ENCODE data around the gene LONP2. TPM values are rescaled to one million over a fixed set of nuclear protein-coding genes. Genes with fewer than 3 reads are reported as not detected.

LONP2 gene
- total and polyA plus RNA-seq, 10 of the 15 experiments (the other 5 are each of a cell fraction or from before 2014, with no cell fraction given), result 8.3 to 48.0 (median 34.8) TPM

- no peaks in the 10 kb centered on the region for H3K4me1 ChIP-seq (ENCODE audit: control insufficient read depth, insufficient read depth, low read length)
- RAD21 ChIA-PET (ENCODE audit: unreplicated experiment), result no interaction called here
- no peak for ATAC-seq
- no peaks in the 10 kb centered on the region for H4K20me1 ChIP-seq (ENCODE audit: control insufficient read depth, insufficient read depth)
- no TSS peak for BruUV-seq (replicated peaks)
- no peaks in the 10 kb centered on the region for H3K27me3 ChIP-seq (replicated peaks in 1 of 2; ENCODE audit: control insufficient read depth in 2 of 2, insufficient read depth in 2 of 2, low read length in 1 of 2)
- no peak overlapping the region for H3K9ac ChIP-seq (ENCODE audit: control insufficient read depth, insufficient read depth, low read length)
- CTCF ChIA-PET, result interaction anchor here (0.6 to 1.8 kb wide), 3 partner anchors 10 to 915 kb away, joined by 3 to 8 read pairs (median 4); no protein-coding TSS in a partner anchor
- intact Hi-C loops (cut with micrococcal nuclease; ENCODE audit: unreplicated experiment) (no loop called here), in situ Hi-C loops (cut with MboI) (no loop called here)
- no peak overlapping the region for H2AFZ ChIP-seq (ENCODE audit: control insufficient read depth, low read depth, low read length)
- FAIRE-seq, result no peak
- no peak overlapping the region for H3K4me3 ChIP-seq
- no peak overlapping the region for H3K27ac ChIP-seq (ENCODE audit: control insufficient read depth, insufficient read depth)
- POLR2A ChIA-PET, result no interaction called here
- H3K4me2 ChIP-seq (ENCODE audit: control insufficient read depth, insufficient read depth), result no peak overlapping the region
- H3K36me3 ChIP-seq (ENCODE audit: control insufficient read depth in 2 of 2, insufficient read depth in 2 of 2, low read length in 1 of 2), result peaks cover 7 to 14% of the 10 kb centered on the region in 2 experiments; a peak in 3 of 4 replicates
- peaks cover 9% of the 10 kb centered on the region for H3K9me3 ChIP-seq (replicated peaks; ENCODE audit: control insufficient read depth, insufficient read depth, low read length)
- SMC1A ChIA-PET (ENCODE audit: uncharacterized antibody, unreplicated experiment), result interaction anchor here (0.9 to 1.5 kb wide), 2 partner anchors 9 to 321 kb away, joined by 3 read pairs; no protein-coding TSS in a partner anchor
- no peaks in the 10 kb centered on the region for H3K79me2 ChIP-seq (ENCODE audit: control insufficient read depth, insufficient read depth, low read length)
- 96% methylated on average over 4 of the region's 4 CpGs for whole genome bisulfite sequencing (ENCODE audit: insufficient coverage, insufficient replicate concordance, low lambda C conversion rate, missing lambda C conversion rate)
- no peak for DNase-seq (ENCODE audit: low read depth, low spot score)
- TF ChIP-seq SMARCA5 (IDR thresholded peaks at IDR 0.05) (no peak), ZNF217 (IDR thresholded peaks at IDR 0.05) (no peak), ETV6 (conservative IDR thresholded peaks at IDR 0.05 in 1 of 2, IDR thresholded peaks at IDR 0.05 in 1 of 2; ENCODE audit: borderline replicate concordance in 1 of 2, low read depth in 1 of 2) (no peak), YBX1 (IDR thresholded peaks at IDR 0.05) (no peak), POLR2AphosphoS5 (IDR thresholded peaks at IDR 0.05; ENCODE audit: low read length) (no peak), MEF2A (IDR thresholded peaks at IDR 0.05; ENCODE audit: insufficient read depth, low read depth, low read length) (no peak), EP300 (IDR thresholded peaks at IDR 0.05; ENCODE audit: borderline replicate concordance in 1 of 2, control insufficient read depth in 1 of 2, low read depth in 2 of 2, low read length in 2 of 2) (no peak), CHD1 (IDR thresholded peaks at IDR 0.05; ENCODE audit: low read depth, low read length) (no peak), IKZF2 (IDR thresholded peaks at IDR 0.05) (no peak), HDAC6 (IDR thresholded peaks at IDR 0.05; ENCODE audit: unreplicated experiment) (no peak), ZNF207 (IDR thresholded peaks at IDR 0.05; ENCODE audit: borderline replicate concordance) (no peak), POLR2A (IDR thresholded peaks at IDR 0.05; ENCODE audit: low read depth, low read length) (no peak), ZZZ3 (IDR thresholded peaks at IDR 0.05; ENCODE audit: control insufficient read depth, insufficient read length, low read depth) (no peak), YY1 (IDR thresholded peaks at IDR 0.05; ENCODE audit: low read depth, low read length) (no peak), SP1 (IDR thresholded peaks at IDR 0.05; ENCODE audit: low read depth, low read length) (no peak)
- TF ChIP-seq, protein P1, sequence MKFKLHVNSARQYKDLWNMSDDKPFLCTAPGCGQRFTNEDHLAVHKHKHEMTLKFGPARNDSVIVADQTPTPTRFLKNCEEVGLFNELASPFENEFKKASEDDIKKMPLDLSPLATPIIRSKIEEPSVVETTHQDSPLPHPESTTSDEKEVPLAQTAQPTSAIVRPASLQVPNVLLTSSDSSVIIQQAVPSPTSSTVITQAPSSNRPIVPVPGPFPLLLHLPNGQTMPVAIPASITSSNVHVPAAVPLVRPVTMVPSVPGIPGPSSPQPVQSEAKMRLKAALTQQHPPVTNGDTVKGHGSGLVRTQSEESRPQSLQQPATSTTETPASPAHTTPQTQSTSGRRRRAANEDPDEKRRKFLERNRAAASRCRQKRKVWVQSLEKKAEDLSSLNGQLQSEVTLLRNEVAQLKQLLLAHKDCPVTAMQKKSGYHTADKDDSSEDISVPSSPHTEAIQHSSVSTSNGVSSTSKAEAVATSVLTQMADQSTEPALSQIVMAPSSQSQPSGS (IDR thresholded peaks at IDR 0.05; ENCODE audit: low read length), result no peak
- TF ChIP-seq, protein P2, sequence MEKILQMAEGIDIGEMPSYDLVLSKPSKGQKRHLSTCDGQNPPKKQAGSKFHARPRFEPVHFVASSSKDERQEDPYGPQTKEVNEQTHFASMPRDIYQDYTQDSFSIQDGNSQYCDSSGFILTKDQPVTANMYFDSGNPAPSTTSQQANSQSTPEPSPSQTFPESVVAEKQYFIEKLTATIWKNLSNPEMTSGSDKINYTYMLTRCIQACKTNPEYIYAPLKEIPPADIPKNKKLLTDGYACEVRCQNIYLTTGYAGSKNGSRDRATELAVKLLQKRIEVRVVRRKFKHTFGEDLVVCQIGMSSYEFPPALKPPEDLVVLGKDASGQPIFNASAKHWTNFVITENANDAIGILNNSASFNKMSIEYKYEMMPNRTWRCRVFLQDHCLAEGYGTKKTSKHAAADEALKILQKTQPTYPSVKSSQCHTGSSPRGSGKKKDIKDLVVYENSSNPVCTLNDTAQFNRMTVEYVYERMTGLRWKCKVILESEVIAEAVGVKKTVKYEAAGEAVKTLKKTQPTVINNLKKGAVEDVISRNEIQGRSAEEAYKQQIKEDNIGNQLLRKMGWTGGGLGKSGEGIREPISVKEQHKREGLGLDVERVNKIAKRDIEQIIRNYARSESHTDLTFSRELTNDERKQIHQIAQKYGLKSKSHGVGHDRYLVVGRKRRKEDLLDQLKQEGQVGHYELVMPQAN (conservative IDR thresholded peaks at IDR 0.05), result no peak
Observed at GRCh38 chr16:48291754-48292153, 47.7 kb downstream of the LONP2 start.
